ENCODE results near the gene TTC34.

TTC34 gene

DNA sequence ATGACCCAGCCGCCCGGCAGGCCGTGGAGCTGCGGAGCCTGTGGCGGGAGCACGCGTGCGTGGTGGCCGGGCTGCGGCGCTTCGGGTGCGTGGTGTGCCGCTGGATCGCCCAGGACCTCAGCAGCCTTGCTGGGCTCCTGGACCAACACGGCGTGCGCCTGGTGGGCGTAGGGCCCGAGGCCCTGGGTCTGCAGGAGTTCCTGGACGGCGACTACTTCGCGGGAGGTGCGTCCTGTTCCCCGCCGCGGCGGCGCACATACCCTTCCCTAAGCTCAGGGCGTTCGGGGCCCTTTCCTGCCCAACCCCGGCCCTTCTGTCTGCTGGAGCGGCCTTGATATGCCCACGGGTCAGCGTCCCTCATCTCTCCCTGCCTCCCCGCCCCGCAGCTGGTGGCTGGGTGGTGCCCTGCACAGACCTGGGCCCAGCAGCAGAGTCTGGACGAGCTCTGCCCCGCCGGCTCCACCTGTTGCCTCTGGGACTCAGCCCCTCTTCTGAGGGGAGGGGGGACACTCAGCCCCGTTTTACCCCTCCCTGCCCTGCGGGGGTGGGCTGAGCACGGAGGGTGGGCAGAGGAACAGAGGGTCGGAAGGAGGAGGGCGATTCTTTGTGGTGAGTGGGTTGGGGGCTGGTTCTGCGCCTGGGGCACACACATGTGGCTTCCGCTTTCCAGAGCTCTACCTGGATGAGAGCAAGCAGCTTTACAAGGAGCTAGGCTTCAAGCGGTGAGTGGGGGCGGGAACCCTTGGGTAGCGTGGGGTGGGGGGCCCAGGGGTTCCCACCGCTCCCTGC is 214.2 kb downstream of the TTC34 start:
- Histone ChIP-seq H3K9me3 (replicated peaks in 1 of 2; ENCODE audit: control insufficient read depth in 2 of 2, insufficient read depth in 1 of 2, low read depth in 1 of 2, low read length in 2 of 2) (peaks cover 0 to 20% of the 10 kb centered on the region in 2 donors), H2BK5ac (ENCODE audit: low read length) (peak overlapping the region; percentile 96), H3K27me3 (ENCODE audit: control insufficient read depth in 3 of 3, insufficient read depth in 3 of 3, low read depth in 1 of 3, low read length in 3 of 3) (no peaks in the 10 kb centered on the region), H2BK15ac (ENCODE audit: low read length) (peak overlapping the region; percentile 89), H2AFZ (ENCODE audit: low read length) (peak overlapping the region; percentile 96), H3K14ac (ENCODE audit: low read length) (peak overlapping the region; percentile 99), H3K9ac (ENCODE audit: low read depth, low read length, poor library complexity) (peak overlapping the region; percentile 99), H3K79me1 (ENCODE audit: low read depth, low read length) (peaks cover 12% of the 10 kb centered on the region), H3K27ac (replicated peaks; ENCODE audit: low read length) (no peak overlapping the region), H2BK120ac (ENCODE audit: low read depth, low read length) (peak overlapping the region; percentile 94), H4K8ac (ENCODE audit: low read depth, low read length) (peak overlapping the region; percentile 48), H3K18ac (ENCODE audit: low read length) (peak overlapping the region; percentile 90), H3K4me2 (ENCODE audit: insufficient read depth, low read length, poor library complexity, severe bottlenecking) (peak overlapping the region; percentile 95), H3K4ac (ENCODE audit: low read length) (no peak overlapping the region), H2AK5ac (ENCODE audit: low read depth, low read length) (peak overlapping the region; percentile 99), H3K23ac (ENCODE audit: low read depth, low read length, poor library complexity) (peak overlapping the region; percentile 98), H3K36me3 (replicated peaks in 1 of 2; ENCODE audit: control insufficient read depth in 2 of 2, insufficient read depth in 2 of 2, low read length in 2 of 2) (peaks cover 7 to 9% of the 10 kb centered on the region in 2 donors), H3K4me1 (ENCODE audit: control insufficient read depth in 2 of 2, insufficient read depth in 1 of 2, low read depth in 1 of 2, low read length in 2 of 2) (peaks cover 7 to 8% of the 10 kb centered on the region in 2 donors), H2BK12ac (ENCODE audit: low read length) (peak overlapping the region; percentile 84), H3K4me3 (ENCODE audit: low read length in 2 of 2) (peak overlapping the region; percentile 88 to 94), H4K91ac (ENCODE audit: low read depth, low read length, poor library complexity) (no peak overlapping the region)
- WGBS, 2 donors (ENCODE audit: extremely low coverage in 2 of 2, insufficient read length in 2 of 2, insufficient replicate concordance in 1 of 2) = no CpG with 5 or more reads among the region's 52 CpGs
- DNase-seq (ENCODE audit: low spot score) = peak; percentile 38

DNA sequence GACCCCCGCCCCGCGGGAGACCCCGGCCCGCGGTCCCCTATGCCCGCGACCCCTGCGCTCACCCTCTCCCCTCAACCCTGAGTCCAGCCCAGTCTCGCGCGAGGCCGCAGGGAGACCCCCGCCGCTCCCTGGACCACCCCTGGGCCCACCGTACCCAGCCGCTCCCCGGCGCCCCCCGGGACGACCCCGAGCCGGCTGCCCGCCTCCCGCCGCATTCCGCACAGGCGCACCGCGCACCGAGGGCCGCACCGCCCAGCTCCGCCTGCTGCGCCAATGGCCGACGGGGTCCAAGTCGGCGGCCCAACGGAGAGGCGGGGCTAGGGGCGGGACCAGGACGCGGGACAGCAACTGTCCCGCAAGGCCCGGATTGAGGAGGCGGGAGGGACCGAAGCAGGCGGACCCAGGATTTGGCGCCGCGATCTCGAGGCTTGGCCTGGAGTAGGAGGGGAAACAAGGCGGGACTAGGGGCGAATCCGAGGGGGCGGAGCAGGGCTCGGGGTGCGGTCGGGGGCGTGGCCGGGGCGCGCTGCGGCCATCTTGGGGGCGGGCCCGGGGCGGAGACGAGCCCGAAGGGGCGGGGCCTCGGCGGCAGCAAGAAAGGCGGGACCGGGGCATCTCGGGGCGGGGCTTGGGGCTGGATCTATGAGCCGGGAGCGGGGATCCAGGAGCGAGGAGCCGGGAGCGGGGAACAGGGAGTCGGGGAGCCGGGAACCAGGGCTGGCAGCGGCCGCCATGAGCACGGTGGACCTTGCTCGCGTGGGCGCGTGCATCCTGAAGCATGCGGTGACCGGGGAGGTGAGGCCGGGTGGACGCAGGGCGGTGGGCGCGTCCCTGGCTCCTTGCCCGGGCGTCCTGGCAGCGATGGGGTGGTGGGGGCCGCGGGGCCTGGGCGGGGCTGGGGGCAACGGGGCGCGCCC is 215.1 kb downstream of the TTC34 start, which contains the start of gene PRXL2B:
Gene PRXL2B, plus strand, starts transcription at position 624 of the 917 bp plus-strand sequence. Its CDS starts 109 bp downstream, at position 733.
- H3K9ac ChIP-seq (ENCODE audit: low read depth, low read length, poor library complexity) = peak within 1 kb of the TSS; percentile 99
- peak; percentile 97 for DNase-seq (ENCODE audit: low spot score)
- peak within 1 kb of the TSS; percentile 96 for H2AFZ ChIP-seq (ENCODE audit: low read length)
- H4K91ac ChIP-seq (ENCODE audit: low read depth, low read length, poor library complexity) = no peak within 1 kb of the TSS
- no CpG with 5 or more reads among the region's 107 CpGs for WGBS, 2 donors (ENCODE audit: extremely low coverage in 2 of 2, insufficient read length in 2 of 2, insufficient replicate concordance in 1 of 2)
- H2AK5ac ChIP-seq (ENCODE audit: low read depth, low read length) = peak within 1 kb of the TSS; percentile 99
- H3K9me3 ChIP-seq (replicated peaks in 1 of 2; ENCODE audit: control insufficient read depth in 2 of 2, insufficient read depth in 1 of 2, low read depth in 1 of 2, low read length in 2 of 2) = peaks cover 0 to 15% of the 10 kb centered on the region in 2 donors
- H2BK15ac ChIP-seq (ENCODE audit: low read length) = peak within 1 kb of the TSS; percentile 89
- peak within 1 kb of the TSS; percentile 98 for H3K27ac ChIP-seq (replicated peaks; ENCODE audit: low read length)
- H3K4me1 ChIP-seq (ENCODE audit: control insufficient read depth in 2 of 2, insufficient read depth in 1 of 2, low read depth in 1 of 2, low read length in 2 of 2) = peaks cover 7 to 8% of the 10 kb centered on the region in 2 donors
- H3K79me1 ChIP-seq (ENCODE audit: low read depth, low read length) = peaks cover 12% of the 10 kb centered on the region
- peak within 1 kb of the TSS; percentile 48 for H4K8ac ChIP-seq (ENCODE audit: low read depth, low read length)
- H2BK5ac ChIP-seq (ENCODE audit: low read length) = peak within 1 kb of the TSS; percentile 96
- peak within 1 kb of the TSS; percentile 94 for H2BK120ac ChIP-seq (ENCODE audit: low read depth, low read length)
- peak within 1 kb of the TSS; percentile 84 for H2BK12ac ChIP-seq (ENCODE audit: low read length)
- H3K36me3 ChIP-seq (replicated peaks in 1 of 2; ENCODE audit: control insufficient read depth in 2 of 2, insufficient read depth in 2 of 2, low read length in 2 of 2) = peaks cover 7 to 9% of the 10 kb centered on the region in 2 donors
- peak within 1 kb of the TSS; percentile 99 for H3K14ac ChIP-seq (ENCODE audit: low read length)
- peak within 1 kb of the TSS; percentile 95 for H3K4me2 ChIP-seq (ENCODE audit: insufficient read depth, low read length, poor library complexity, severe bottlenecking)
- H3K23ac ChIP-seq (ENCODE audit: low read depth, low read length, poor library complexity) = peak within 1 kb of the TSS; percentile 98
- H3K4me3 ChIP-seq (ENCODE audit: low read length in 2 of 2) = peak within 1 kb of the TSS; percentile 88 to 94
- no peaks in the 10 kb centered on the region for H3K27me3 ChIP-seq (ENCODE audit: control insufficient read depth in 3 of 3, insufficient read depth in 3 of 3, low read depth in 1 of 3, low read length in 3 of 3)
- H3K4ac ChIP-seq (ENCODE audit: low read length) = peak within 1 kb of the TSS; percentile 53
- H3K18ac ChIP-seq (ENCODE audit: low read length) = peak within 1 kb of the TSS; percentile 97
